IMR-90 (cell line): ENCODE results near the gene BHLHE23. TPM values are rescaled to one million over a fixed set of nuclear protein-coding genes. Genes with fewer than 3 reads are reported as not detected.

Experiments used
- ATAC-seq: fragments of 200-7000 bp; cut with Tn5 transposase; 2 replicates; pipeline ENCODE4 v1.9.1; 2020; ENCODE audit warnings: low read depth, mild to moderate bottlenecking, moderate library complexity
- BruUV-seq: library from RNA; stranded (reverse); fragments of 400-500 nt; replicated peaks from 2 replicates; lab custom pipeline; 2021; lab: Mats Ljungman, UMichigan
- CTCF ChIA-PET: fragments of 300-600 bp; formaldehyde crosslinking; extraction: SDS; loops from one replicate; lab custom pipeline; 2021; ENCODE audit warnings: antibody characterized with exemption; lab: Yijun Ruan, JAX
- POLR2A ChIA-PET: fragments of 300-600 bp; sonication (Branson Sonifier 250); formaldehyde crosslinking; loops from one replicate; lab custom pipeline; 2022; ENCODE audit warnings: antibody characterized with exemption; ENCODE audit not compliant: unreplicated experiment; lab: Charles Lee
- DNase-seq: peaks from one replicate; pipeline ENCODE4 v3.0.0; 2013
- H2AFZ ChIP-seq: replicated peaks from 2 replicates; pipeline ENCODE3; 2013; ENCODE audit warnings: low read length, mild to moderate bottlenecking; ENCODE audit not compliant: poor library complexity
- H2AK5ac ChIP-seq: 2 replicates; pipeline ENCODE4 v1.6.1; 2013; ENCODE audit warnings: low read depth, low read length, inconsistent platforms
- H2AK9ac ChIP-seq: replicated peaks from 2 replicates; pipeline ENCODE3; 2013; ENCODE audit warnings: mild to moderate bottlenecking, low read depth, low read length, moderate library complexity; ENCODE audit not compliant: poor library complexity
- H2BK120ac ChIP-seq: 2 replicates; pipeline ENCODE4 v1.6.1; 2013; ENCODE audit warnings: low read depth, low read length, inconsistent platforms
- H2BK15ac ChIP-seq: 3 replicates; pipeline ENCODE4 v1.6.1; 2013; ENCODE audit warnings: low read depth, low read length, inconsistent platforms
- H2BK20ac ChIP-seq: 2 replicates; pipeline ENCODE4 v1.6.1; 2013; ENCODE audit warnings: low read depth, mild to moderate bottlenecking, inconsistent platforms, low read length, moderate library complexity
- H2BK5ac ChIP-seq: 2 replicates; pipeline ENCODE4 v1.6.1; 2013; ENCODE audit warnings: mild to moderate bottlenecking, low read depth, low read length, inconsistent platforms; ENCODE audit not compliant: poor library complexity, severe bottlenecking
- H3K14ac ChIP-seq: replicated peaks from 2 replicates; pipeline ENCODE4 v1.6.1; 2013; ENCODE audit warnings: low read depth, low read length, inconsistent platforms
- H3K18ac ChIP-seq: 2 replicates; pipeline ENCODE4 v1.6.1; 2013; ENCODE audit warnings: low read depth, low read length, control low read depth
- H3K23ac ChIP-seq: 2 replicates; pipeline ENCODE4 v1.6.1; 2013; ENCODE audit warnings: low read depth, low read length, inconsistent platforms
- H3K27ac ChIP-seq: 2 replicates; pipeline ENCODE4 v1.5.1; 2013; ENCODE audit warnings: mild to moderate bottlenecking, control low read depth, low read length; ENCODE audit not compliant: insufficient read depth
- H3K27me3 ChIP-seq: 2 replicates; pipeline ENCODE4 v1.6.1; 2013; ENCODE audit warnings: low read length; ENCODE audit not compliant: control insufficient read depth, insufficient read depth
- H3K36me3 ChIP-seq: 2 replicates; pipeline ENCODE4 v1.6.1; 2013; ENCODE audit warnings: low read length, mixed read lengths; ENCODE audit not compliant: control insufficient read depth, insufficient read depth
- H3K4ac ChIP-seq: 2 replicates; pipeline ENCODE4 v1.6.1; 2013; ENCODE audit warnings: low read depth, low read length, inconsistent platforms
- H3K4me1 ChIP-seq: 2 replicates; pipeline ENCODE4 v1.6.1; 2013; ENCODE audit warnings: low read length, mixed read lengths; ENCODE audit not compliant: control insufficient read depth, insufficient read depth
- H3K4me2 ChIP-seq: 2 replicates; pipeline ENCODE4 v1.6.1; 2013; ENCODE audit warnings: low read depth, mild to moderate bottlenecking, control low read depth, low read length, moderate library complexity
- H3K4me3 ChIP-seq: 2 replicates; pipeline ENCODE4 v1.5.1; 2013; ENCODE audit warnings: low read depth, mild to moderate bottlenecking, control low read depth, low read length, moderate library complexity; ENCODE audit not compliant: insufficient read depth
- H3K56ac ChIP-seq: 2 replicates; pipeline ENCODE4 v1.6.1; 2013; ENCODE audit warnings: low read length, inconsistent platforms; ENCODE audit not compliant: insufficient read depth; ENCODE audit errors: extremely low read depth
- H3K79me1 ChIP-seq, 2 experiments: 2 replicates each; pipeline ENCODE4 v1.6.1; 2013; ENCODE audit warnings: low read length in 2 of 2, inconsistent platforms in 1 of 2, low read depth in 1 of 2
- H3K9ac ChIP-seq: 2 replicates; pipeline ENCODE4 v1.6.1; 2013; ENCODE audit warnings: low read depth, low read length, control low read depth
- H3K9me1 ChIP-seq: 2 replicates; pipeline ENCODE4 v1.6.1; 2013; ENCODE audit warnings: low read length, inconsistent platforms; ENCODE audit not compliant: insufficient read depth
- H3K9me3 ChIP-seq: 2 replicates; pipeline ENCODE4 v1.6.1; 2013; ENCODE audit warnings: low read length; ENCODE audit not compliant: control insufficient read depth, insufficient read depth
- H4K20me1 ChIP-seq: 2 replicates; pipeline ENCODE4 v1.6.1; 2013; ENCODE audit warnings: low read length, inconsistent platforms; ENCODE audit not compliant: insufficient read depth
- H4K5ac ChIP-seq: 2 replicates; pipeline ENCODE4 v1.6.1; 2013; ENCODE audit warnings: mild to moderate bottlenecking, low read depth, low read length, control low read depth
- H4K8ac ChIP-seq, 2 experiments: 2 replicates each; pipeline ENCODE4 v1.6.1; 2013; ENCODE audit warnings: low read depth in 2 of 2, low read length in 2 of 2, control low read depth in 1 of 2, inconsistent platforms in 1 of 2
- H4K91ac ChIP-seq: 2 replicates; pipeline ENCODE4 v1.6.1; 2013; ENCODE audit warnings: low read depth, low read length, inconsistent platforms; ENCODE audit not compliant: insufficient read depth
- POLR2A ChIP-seq: IDR thresholded peaks from 2 replicates; pipeline ENCODE4 v1.6.1; 2012; ENCODE audit warnings: mild to moderate bottlenecking, low read depth, low read length
- RAD21 ChIP-seq: IDR thresholded peaks from 2 replicates; pipeline ENCODE4 v1.6.1; 2012; ENCODE audit warnings: low read length, improper control_type of control experiment
- WGBS, 2 experiments: methylation state at CpG; one replicate each; pipeline versions ENCODE4 v1.1.5 to v1.1.7; 2013; ENCODE audit warnings: missing lambda C conversion rate in 2 of 2; ENCODE audit not compliant: insufficient read length in 1 of 2; ENCODE audit errors: extremely low coverage in 2 of 2; 5-methylcytosine and 5-hydroxymethylcytosine counted together
- dilution Hi-C: fragments of 300-500 bp; cut with HindIII; formaldehyde crosslinking; loops from one replicate; pipeline ENCODE4 v1.14.3; 2018; ENCODE audit warnings: low sequenced_read_pairs; ENCODE audit not compliant: unreplicated experiment
- in situ Hi-C: fragments of 300-500 bp; cut with MboI; formaldehyde crosslinking; loops from 3 replicates; pipeline ENCODE4 v1.14.3; 2019; ENCODE audit warnings: low sequenced_read_pairs, inconsistent platforms, mixed read lengths
- intact Hi-C: fragments of 100-400 bp; cut with micrococcal nuclease; formaldehyde crosslinking; loops from 2 replicates; pipeline ENCODE4 v1.10.0; 2022
- polyA plus RNA-seq, 3 experiments: library from polyadenylated mRNA; depleted of rRNA; stranded (reverse); fragments of >200 nt; gene quantifications; 2 replicates each; pipeline ENCODE4 v1.2.3, GENCODE V29; 2012; ENCODE audit warnings: low replicate concordance in 1 of 3
- total RNA-seq: library from RNA; depleted of rRNA; stranded (reverse); fragments of >200 nt; gene quantifications from 2 replicates; pipeline ENCODE4 v1.2.3, GENCODE V29; 2012
- TF ChIP-seq, protein P1 (sequence below): fragments of 150-350 bp; IDR thresholded peaks from 2 replicates; pipeline ENCODE4 v1.6.1; 2016; ENCODE audit warnings: low read depth, mild to moderate bottlenecking, low read length, moderate library complexity, borderline replicate concordance

The BHLHE23 gene
- total and polyA plus RNA-seq, 2 of the 4 experiments (the other 2 are of a cell fraction), result not detected

DNA sequence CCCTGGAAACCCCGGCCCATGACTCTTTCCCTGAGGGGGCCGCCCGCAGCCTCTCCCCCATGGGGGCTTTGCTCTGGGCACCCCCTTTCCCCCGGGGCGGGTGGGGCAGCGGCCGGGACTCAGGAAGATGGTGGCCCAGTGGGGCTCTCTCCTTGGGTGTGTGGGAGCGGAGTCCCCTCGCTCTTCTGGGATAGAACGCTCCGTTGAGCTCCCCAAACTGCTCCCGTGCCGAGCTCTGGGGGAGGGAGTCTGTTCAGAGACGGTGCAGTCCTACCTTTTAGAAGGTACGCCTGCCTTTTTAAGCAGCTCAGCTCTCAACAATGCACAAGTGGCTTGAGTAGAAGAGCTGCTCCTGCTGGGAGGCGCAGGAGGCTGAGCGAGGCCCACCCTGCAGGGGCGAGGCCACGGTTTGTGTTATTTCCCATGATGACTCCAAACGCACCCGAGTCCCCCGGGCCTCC lies 21.7 kb upstream of the BHLHE23 start:
- Histone ChIP-seq H3K9ac (no peak overlapping the region), H3K4me3 (no peak overlapping the region), H3K14ac (no peak overlapping the region), H2AK5ac (no peak overlapping the region), H2AFZ (no peak overlapping the region), H3K23ac (no peak overlapping the region), H3K18ac (no peak overlapping the region), H3K36me3 (no peaks in the 10 kb centered on the region), H3K79me1 (no peaks in the 10 kb centered on the region), H2BK20ac (no peak overlapping the region), H2BK15ac (no peak overlapping the region), H3K56ac (no peak overlapping the region), H3K9me1 (no peaks in the 10 kb centered on the region), H3K4me1 (no peaks in the 10 kb centered on the region), H3K4ac (no peak overlapping the region), H4K8ac (no peak overlapping the region), H2AK9ac (no peak overlapping the region), H4K5ac (no peak overlapping the region), H4K91ac (no peak overlapping the region), H2BK120ac (no peak overlapping the region), H3K9me3 (no peaks in the 10 kb centered on the region), H2BK5ac (no peak overlapping the region), H3K27ac (no peak overlapping the region), H4K20me1 (no peaks in the 10 kb centered on the region; the same call in 1 of the 2 replicates), H3K4me2 (no peak overlapping the region), H3K27me3 (peaks cover 70% of the 10 kb centered on the region)
- dilution Hi-C loops, result no loop called here
- POLR2A ChIA-PET, result no interaction called here
- CTCF ChIA-PET, result no interaction called here
- WGBS, 2 experiments, result 14% methylated on average over 4 of the region's 22 CpGs; no CpG with 5 or more reads in 1 of the 2 experiments
- DNase-seq, result no peak
- TF ChIP-seq POLR2A (no peak), RAD21 (no peak)
- TF ChIP-seq, protein P1, sequence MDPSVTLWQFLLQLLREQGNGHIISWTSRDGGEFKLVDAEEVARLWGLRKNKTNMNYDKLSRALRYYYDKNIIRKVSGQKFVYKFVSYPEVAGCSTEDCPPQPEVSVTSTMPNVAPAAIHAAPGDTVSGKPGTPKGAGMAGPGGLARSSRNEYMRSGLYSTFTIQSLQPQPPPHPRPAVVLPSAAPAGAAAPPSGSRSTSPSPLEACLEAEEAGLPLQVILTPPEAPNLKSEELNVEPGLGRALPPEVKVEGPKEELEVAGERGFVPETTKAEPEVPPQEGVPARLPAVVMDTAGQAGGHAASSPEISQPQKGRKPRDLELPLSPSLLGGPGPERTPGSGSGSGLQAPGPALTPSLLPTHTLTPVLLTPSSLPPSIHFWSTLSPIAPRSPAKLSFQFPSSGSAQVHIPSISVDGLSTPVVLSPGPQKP, result no peak
- no TSS peak for BruUV-seq
- intact Hi-C loops, result no loop called here
- in situ Hi-C loops, result no loop called here
- no peak for ATAC-seq
